H9 (cell line): ENCODE data around the gene LYST. TPM values are rescaled to one million over a fixed set of nuclear protein-coding genes. Genes with fewer than 3 reads are reported as not detected.

Experiments used
- DNase-seq: peaks from one replicate; pipeline ENCODE4 v3.0.0-alpha.2; 2017
- H2AFZ ChIP-seq: one replicate; pipeline ENCODE4 v1.6.1; 2013; ENCODE audit warnings: mild to moderate bottlenecking, low read length, control low read depth, moderate library complexity
- H2AK5ac ChIP-seq: 2 replicates; pipeline ENCODE4 v1.6.1; 2013; ENCODE audit warnings: low read length, control low read depth, mixed read lengths; ENCODE audit not compliant: insufficient read length
- H2BK120ac ChIP-seq: one replicate; pipeline ENCODE4 v1.6.1; 2013; ENCODE audit warnings: low read depth, mild to moderate bottlenecking, low read length, control low read depth, inconsistent platforms; ENCODE audit not compliant: poor library complexity, severe bottlenecking
- H2BK12ac ChIP-seq: 2 replicates; pipeline ENCODE4 v1.6.1; 2013; ENCODE audit warnings: low read length, control low read depth, mixed read lengths, low read depth; ENCODE audit not compliant: insufficient read length
- H2BK15ac ChIP-seq: 2 replicates; pipeline ENCODE4 v1.6.1; 2013; ENCODE audit warnings: low read depth, low read length, control low read depth
- H2BK20ac ChIP-seq: one replicate; pipeline ENCODE4 v1.6.1; 2013; ENCODE audit warnings: low read depth, mild to moderate bottlenecking, low read length, control low read depth, inconsistent platforms; ENCODE audit not compliant: poor library complexity, severe bottlenecking
- H2BK5ac ChIP-seq: 2 replicates; pipeline ENCODE4 v1.6.1; 2013; ENCODE audit warnings: low read length, control low read depth, mixed read lengths; ENCODE audit not compliant: insufficient read length
- H3K14ac ChIP-seq: 2 replicates; pipeline ENCODE4 v1.6.1; 2013; ENCODE audit warnings: low read length, control low read depth; ENCODE audit not compliant: insufficient read depth
- H3K18ac ChIP-seq: 2 replicates; pipeline ENCODE4 v1.6.1; 2013; ENCODE audit warnings: low read depth, mild to moderate bottlenecking, mixed read lengths, low read length, control low read depth; ENCODE audit not compliant: insufficient read length
- H3K23ac ChIP-seq: 2 replicates; pipeline ENCODE4 v1.6.1; 2013; ENCODE audit warnings: low read length, control low read depth, mixed read lengths, low read depth; ENCODE audit not compliant: insufficient read length
- H3K23me2 ChIP-seq: 2 replicates; pipeline ENCODE4 v1.6.1; 2013; ENCODE audit warnings: low read depth, mild to moderate bottlenecking, mixed read lengths, low read length, control low read depth; ENCODE audit not compliant: insufficient read length, poor library complexity, severe bottlenecking
- H3K27ac ChIP-seq: 2 replicates; pipeline ENCODE4 v1.5.1; 2013; ENCODE audit warnings: low read length, control low read depth, mixed read lengths, low read depth; ENCODE audit not compliant: insufficient read length
- H3K27me3 ChIP-seq: 2 replicates; pipeline ENCODE4 v1.6.1; 2013; ENCODE audit warnings: low read length, control low read depth, inconsistent platforms; ENCODE audit not compliant: insufficient read depth
- H3K4ac ChIP-seq: 2 replicates; pipeline ENCODE4 v1.6.1; 2013; ENCODE audit warnings: low read depth, mild to moderate bottlenecking, control low read depth, inconsistent platforms, low read length, moderate library complexity
- H3K4me1 ChIP-seq: 2 replicates; pipeline ENCODE4 v1.6.1; 2013; ENCODE audit warnings: low read length, control low read depth, inconsistent platforms; ENCODE audit not compliant: insufficient read depth
- H3K4me2 ChIP-seq: 2 replicates; pipeline ENCODE4 v1.6.1; 2013; ENCODE audit warnings: low read length, control low read depth, mixed read lengths; ENCODE audit not compliant: insufficient read length, insufficient read depth
- H3K56ac ChIP-seq: 2 replicates; pipeline ENCODE4 v1.6.1; 2013; ENCODE audit warnings: low read depth, mild to moderate bottlenecking, mixed read lengths, low read length, control low read depth; ENCODE audit not compliant: insufficient read length
- H3K79me1 ChIP-seq: 2 replicates; pipeline ENCODE4 v1.6.1; 2013; ENCODE audit warnings: low read depth, mild to moderate bottlenecking, moderate library complexity, low read length, control low read depth, inconsistent platforms; ENCODE audit not compliant: insufficient read depth, poor library complexity, severe bottlenecking
- H3K79me2 ChIP-seq: 2 replicates; pipeline ENCODE4 v1.6.1; 2013; ENCODE audit warnings: low read length, control low read depth, inconsistent platforms; ENCODE audit not compliant: insufficient read depth
- H3K9ac ChIP-seq: 2 replicates; pipeline ENCODE4 v1.6.1; 2013; ENCODE audit warnings: low read length, control low read depth, mixed read lengths; ENCODE audit not compliant: insufficient read length; ENCODE audit errors: extremely low read depth
- H3K9me3 ChIP-seq: one replicate; pipeline ENCODE4 v1.6.1; 2013; ENCODE audit warnings: low read depth, low read length, inconsistent platforms; ENCODE audit not compliant: control insufficient read depth
- H3T11ph ChIP-seq: one replicate; pipeline ENCODE4 v1.6.1; 2013; ENCODE audit warnings: mild to moderate bottlenecking, low read length, control low read depth, inconsistent platforms
- H4K20me1 ChIP-seq: one replicate; pipeline ENCODE4 v1.6.1; 2013; ENCODE audit not compliant: control insufficient read depth, insufficient read length, insufficient read depth
- H4K5ac ChIP-seq: 2 replicates; pipeline ENCODE4 v1.6.1; 2013; ENCODE audit warnings: low read depth, mild to moderate bottlenecking, mixed read lengths, low read length, control low read depth; ENCODE audit not compliant: insufficient read length
- H4K8ac ChIP-seq: replicated peaks from 2 replicates; pipeline ENCODE4 v1.6.1; 2013; ENCODE audit warnings: low read length, control low read depth, mixed read lengths, low read depth; ENCODE audit not compliant: insufficient read length
- H4K91ac ChIP-seq: 2 replicates; pipeline ENCODE4 v1.6.1; 2013; ENCODE audit warnings: low read depth, mild to moderate bottlenecking, moderate library complexity, mixed read lengths, low read length, control low read depth; ENCODE audit not compliant: insufficient read length
- H3K27ac Mint-ChIP-seq, 3 experiments: 2 replicates in 2 of 3; 3 replicates in 1 of 3; pipeline ENCODE4 v1.8.0; 2020 to 2021; ENCODE audit warnings: mixed read lengths in 3 of 3, mild to moderate bottlenecking in 1 of 3, moderate library complexity in 1 of 3
- H3K27me3 Mint-ChIP-seq: 2 replicates; pipeline ENCODE4 v1.8.0; 2021; ENCODE audit warnings: low read depth, mild to moderate bottlenecking, moderate library complexity, mixed read lengths
- H3K36me3 Mint-ChIP-seq, 3 experiments: 2 replicates in 2 of 3; 3 replicates in 1 of 3; pipeline ENCODE4 v1.8.0; 2020 to 2021; ENCODE audit warnings: low read depth in 3 of 3, mixed read lengths in 3 of 3; ENCODE audit not compliant: insufficient read depth in 1 of 3
- H3K4me1 Mint-ChIP-seq, 2 experiments: 2 replicates each; pipeline ENCODE4 v1.8.0; 2020; ENCODE audit warnings: mixed read lengths in 2 of 2
- H3K4me3 Mint-ChIP-seq, 2 experiments: 2 replicates in 1 of 2; 3 replicates in 1 of 2; pipeline ENCODE4 v1.8.0; 2020 to 2021; ENCODE audit warnings: mild to moderate bottlenecking in 2 of 2, mixed read lengths in 2 of 2, moderate library complexity in 1 of 2
- H3K9me3 Mint-ChIP-seq, 2 experiments: 2 replicates in 1 of 2; 3 replicates in 1 of 2; pipeline ENCODE4 v1.8.0; 2020; ENCODE audit warnings: mild to moderate bottlenecking in 2 of 2, mixed read lengths in 2 of 2, moderate library complexity in 1 of 2
- CTCF ChIP-seq: fragments of 200-600 bp; sonication (generic); conservative IDR thresholded peaks from 3 replicates; pipeline ENCODE4 v1.8.0; 2021; ENCODE audit warnings: antibody characterized with exemption, mild to moderate bottlenecking
- WGBS: extraction: QIAGEN DNeasy Blood & Tissue Kit; methylation state at CpG from one replicate; pipeline ENCODE4 v1.1.7; 2013; ENCODE audit warnings: missing lambda C conversion rate, low lambda C conversion rate, mixed read lengths; ENCODE audit not compliant: insufficient read length; ENCODE audit errors: extremely low coverage; 5-methylcytosine and 5-hydroxymethylcytosine counted together
- total RNA-seq: library from RNA; stranded (reverse); gene quantifications from 2 replicates; pipeline ENCODE4 v1.2.1, GENCODE V29; 2021

LYST gene
- total RNA-seq, 1 experiment from 2014 or later, result 0.13 TPM

GRCh38 chr1:235650341-235651169 lies 216.2 kb downstream of the LYST start:
- Histone ChIP-seq H2BK12ac (peak overlapping the region; percentile 67), H4K20me1 (no peaks in the 10 kb centered on the region), H2AFZ (peak overlapping the region; percentile 86), H2BK15ac (0 out of 2 replicates have a peak overlapping the region, but pooled peaks have one; percentile 96), H3K27ac (peak overlapping the region; percentile 41), H3K9me3 (no peaks in the 10 kb centered on the region), H4K8ac (no peak overlapping the region), H3K56ac (no peak overlapping the region), H3K9ac (peak overlapping the region; percentile 83), H3K14ac (peak overlapping the region; percentile 97), H3K23ac (no peak overlapping the region), H3K79me2 (peaks cover 2% of the 10 kb centered on the region; the same call in 1 of the 2 replicates), H2BK20ac (no peak overlapping the region), H2BK5ac (peak overlapping the region; percentile 29), H3K27me3 (no peaks in the 10 kb centered on the region), H3T11ph (no peak overlapping the region), H3K4ac (no peak overlapping the region; the same call in 1 of the 2 replicates), H4K91ac (no peak overlapping the region), H3K79me1 (no peaks in the 10 kb centered on the region), H3K4me1 (no peaks in the 10 kb centered on the region; the same call in 1 of the 2 replicates), H2BK120ac (no peak overlapping the region), H3K23me2 (peaks cover 20% of the 10 kb centered on the region), H3K18ac (peak overlapping the region; percentile 95), H2AK5ac (no peak overlapping the region), H3K4me2 (peak overlapping the region; percentile 98), H4K5ac (no peak overlapping the region)
- peaks cover 29 to 33% of the 10 kb centered on the region in 2 experiments for H3K4me1 Mint-ChIP-seq
- TF ChIP-seq CTCF, result no peak
- H3K36me3 Mint-ChIP-seq, result peaks cover 0 to 4% (median 2%) of the 10 kb centered on the region in 3 experiments; a peak in 4 of 7 replicates
- no CpG with 5 or more reads among the region's 71 CpGs for WGBS
- H3K4me3 Mint-ChIP-seq, result peak overlapping the region; percentile 73 to 82
- DNase-seq, result peak; percentile 77
- peak overlapping the region in 1 of 3 experiments; percentile 65; a peak in 1 of 7 replicates for H3K27ac Mint-ChIP-seq
- H3K27me3 Mint-ChIP-seq, result peaks cover 26% of the 10 kb centered on the region
- no peaks in the 10 kb centered on the region; a peak in 1 of 5 replicates for H3K9me3 Mint-ChIP-seq
